ENCODE data around the gene PRPS1L1. TPM values are rescaled to one million over a fixed set of nuclear protein-coding genes. Genes with fewer than 3 reads are reported as not detected.

Gene PRPS1L1
- total RNA-seq, 1 experiment from 2014 or later = not detected

GRCh38 chr7:18030758-18031157, 3.1 kb upstream of the PRPS1L1 start:
- TF ChIP-seq CTCF (IDR thresholded peaks at IDR 0.05; ENCODE audit: unreplicated experiment) = no peak
- intact Hi-C loops (cut with micrococcal nuclease) = no loop called here
- H3K27ac Mint-ChIP-seq (ENCODE audit: low read depth, unreplicated experiment) = no peak overlapping the region
- H3K36me3 Mint-ChIP-seq (ENCODE audit: insufficient read depth, unreplicated experiment) = no peaks in the 10 kb centered on the region
- no peaks in the 10 kb centered on the region for H3K4me1 Mint-ChIP-seq (ENCODE audit: insufficient read depth, unreplicated experiment)
- ChIA-PET CTCF (interaction anchor here (0.6 to 1.1 kb wide), 2 partner anchors 16 to 37 kb away, joined by 3 read pairs; no protein-coding TSS in a partner anchor), POLR2A (interaction anchor here (0.6 to 0.8 kb wide), 2 partner anchors 14 to 93 kb away, joined by 3 read pairs; no protein-coding TSS in a partner anchor)
- H3K27me3 Mint-ChIP-seq (ENCODE audit: insufficient read depth, unreplicated experiment) = no peaks in the 10 kb centered on the region
- DNase-seq (ENCODE audit: unreplicated experiment) = no peak
- H3K4me3 Mint-ChIP-seq (ENCODE audit: unreplicated experiment) = no peak overlapping the region
- no TSS peak for BruUV-seq (replicated peaks)
- H3K9me3 Mint-ChIP-seq (ENCODE audit: unreplicated experiment) = no peaks in the 10 kb centered on the region

- intact Hi-C loops (cut with micrococcal nuclease) = no loop called here
- Mint-ChIP-seq H3K27ac (ENCODE audit: low read depth, unreplicated experiment) (peak overlapping the region; percentile 3), H3K9me3 (ENCODE audit: unreplicated experiment) (no peaks in the 10 kb centered on the region), H3K27me3 (ENCODE audit: insufficient read depth, unreplicated experiment) (no peaks in the 10 kb centered on the region), H3K4me1 (ENCODE audit: insufficient read depth, unreplicated experiment) (peaks cover 10% of the 10 kb centered on the region), H3K36me3 (ENCODE audit: insufficient read depth, unreplicated experiment) (no peaks in the 10 kb centered on the region), H3K4me3 (ENCODE audit: unreplicated experiment) (no peak overlapping the region)
- ChIA-PET POLR2A (no interaction called here), CTCF (interaction anchor here (0.6 to 0.7 kb wide), 2 partner anchors 300 to 1102 kb away, joined by 3 read pairs; no protein-coding TSS in a partner anchor)
- BruUV-seq (replicated peaks) = no TSS peak
- DNase-seq (ENCODE audit: unreplicated experiment) = no peak
- no peak for TF ChIP-seq CTCF (IDR thresholded peaks at IDR 0.05; ENCODE audit: unreplicated experiment)
Observed at GRCh38 chr7:18020138-18020715, 7.4 kb downstream of the PRPS1L1 start.

- no TSS peak for BruUV-seq (replicated peaks)
- Mint-ChIP-seq H3K4me3 (ENCODE audit: unreplicated experiment) (no peak overlapping the region), H3K4me1 (ENCODE audit: insufficient read depth, unreplicated experiment) (peaks cover 10% of the 10 kb centered on the region), H3K36me3 (ENCODE audit: insufficient read depth, unreplicated experiment) (no peaks in the 10 kb centered on the region), H3K27me3 (ENCODE audit: insufficient read depth, unreplicated experiment) (no peaks in the 10 kb centered on the region), H3K9me3 (ENCODE audit: unreplicated experiment) (no peaks in the 10 kb centered on the region), H3K27ac (ENCODE audit: low read depth, unreplicated experiment) (peak overlapping the region; percentile 3)
- POLR2A ChIA-PET = interaction anchor here (0.6 kb wide), 1 partner anchor 57 kb away, joined by 3 read pairs; no protein-coding TSS in a partner anchor
- no peak for TF ChIP-seq CTCF (IDR thresholded peaks at IDR 0.05; ENCODE audit: unreplicated experiment)
- CTCF ChIA-PET = interaction anchor here (0.7 kb wide), 1 partner anchor 1389 kb away, joined by 3 read pairs; no protein-coding TSS in a partner anchor
- DNase-seq (ENCODE audit: unreplicated experiment) = peak; percentile 49
- intact Hi-C loops (cut with micrococcal nuclease) = no loop called here
Observed at GRCh38 chr7:18019555-18019954, 8.1 kb downstream of the PRPS1L1 start.

- intact Hi-C loops (cut with micrococcal nuclease) = no loop called here
- peaks cover 10% of the 10 kb centered on the region for H3K4me1 Mint-ChIP-seq (ENCODE audit: insufficient read depth, unreplicated experiment)
- ChIA-PET CTCF (no interaction called here), POLR2A (no interaction called here)
- H3K27ac Mint-ChIP-seq (ENCODE audit: low read depth, unreplicated experiment) = no peak overlapping the region
- no peaks in the 10 kb centered on the region for H3K9me3 Mint-ChIP-seq (ENCODE audit: unreplicated experiment)
- no peaks in the 10 kb centered on the region for H3K27me3 Mint-ChIP-seq (ENCODE audit: insufficient read depth, unreplicated experiment)
- no peak overlapping the region for H3K4me3 Mint-ChIP-seq (ENCODE audit: unreplicated experiment)
- no peak for TF ChIP-seq CTCF (IDR thresholded peaks at IDR 0.05; ENCODE audit: unreplicated experiment)
- no TSS peak for BruUV-seq (replicated peaks)
- DNase-seq (ENCODE audit: unreplicated experiment) = no peak
- H3K36me3 Mint-ChIP-seq (ENCODE audit: insufficient read depth, unreplicated experiment) = no peaks in the 10 kb centered on the region
Observed at GRCh38 chr7:18018296-18019215, 9.1 kb downstream of the PRPS1L1 start.

All from MCF 10A (cell line).